ENCODE measurements around the gene SURF4.

DNA sequence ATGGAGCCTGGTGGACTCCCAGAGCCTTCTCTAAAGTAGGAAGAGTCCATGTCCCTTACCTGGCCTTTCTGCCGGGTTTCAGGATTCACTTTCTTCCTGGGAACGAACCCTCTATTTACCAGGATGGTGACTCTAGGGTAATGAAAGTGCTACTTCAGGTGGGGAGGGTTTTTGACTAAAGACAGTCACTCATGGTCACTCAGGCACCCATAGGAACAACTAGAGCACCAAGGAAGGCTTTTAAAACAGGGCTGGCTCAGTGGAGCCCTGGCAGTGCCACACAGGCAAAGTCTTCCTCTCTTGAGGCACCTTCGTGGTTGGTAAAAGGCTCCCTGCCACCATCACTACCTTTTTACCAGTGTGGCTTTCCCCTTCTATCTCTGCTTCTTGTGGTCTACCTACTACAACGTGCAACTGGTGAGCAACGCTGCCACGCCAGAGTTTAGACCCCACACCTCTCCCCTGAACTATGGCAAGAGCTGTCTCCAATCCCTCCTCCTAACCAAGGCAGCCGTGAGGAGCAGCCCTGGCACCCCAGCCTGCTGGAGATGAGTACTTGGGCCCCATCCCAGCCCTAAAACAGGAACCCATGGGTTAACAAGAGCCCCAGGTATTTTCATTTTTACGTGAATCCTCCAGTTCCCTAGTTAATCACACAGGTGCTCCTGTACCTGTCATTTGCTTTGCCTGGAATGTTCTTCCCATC, 23.1 kb downstream of the SURF4 start:
- TF ChIP-seq, protein P1, sequence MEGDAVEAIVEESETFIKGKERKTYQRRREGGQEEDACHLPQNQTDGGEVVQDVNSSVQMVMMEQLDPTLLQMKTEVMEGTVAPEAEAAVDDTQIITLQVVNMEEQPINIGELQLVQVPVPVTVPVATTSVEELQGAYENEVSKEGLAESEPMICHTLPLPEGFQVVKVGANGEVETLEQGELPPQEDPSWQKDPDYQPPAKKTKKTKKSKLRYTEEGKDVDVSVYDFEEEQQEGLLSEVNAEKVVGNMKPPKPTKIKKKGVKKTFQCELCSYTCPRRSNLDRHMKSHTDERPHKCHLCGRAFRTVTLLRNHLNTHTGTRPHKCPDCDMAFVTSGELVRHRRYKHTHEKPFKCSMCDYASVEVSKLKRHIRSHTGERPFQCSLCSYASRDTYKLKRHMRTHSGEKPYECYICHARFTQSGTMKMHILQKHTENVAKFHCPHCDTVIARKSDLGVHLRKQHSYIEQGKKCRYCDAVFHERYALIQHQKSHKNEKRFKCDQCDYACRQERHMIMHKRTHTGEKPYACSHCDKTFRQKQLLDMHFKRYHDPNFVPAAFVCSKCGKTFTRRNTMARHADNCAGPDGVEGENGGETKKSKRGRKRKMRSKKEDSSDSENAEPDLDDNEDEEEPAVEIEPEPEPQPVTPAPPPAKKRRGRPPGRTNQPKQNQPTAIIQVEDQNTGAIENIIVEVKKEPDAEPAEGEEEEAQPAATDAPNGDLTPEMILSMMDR (IDR thresholded peaks at IDR 0.05) = no peak
- TF ChIP-seq EP300 (IDR thresholded peaks at IDR 0.05) (no peak), POLR2A (IDR thresholded peaks at IDR 0.05) (no peak)
